HepG2 (cell line): Measurements from ENCODE around the gene PDK2.
A peak's percentile ranks its signal among the peaks of the same experiment; 100 is the strongest.

Source experiments
- MYNN ChIP-seq: sonication (generic); formaldehyde crosslinking; IDR thresholded peaks from 2 replicates; pipeline ENCODE4 v1.4.0; 2020; ENCODE audit warnings: mild to moderate bottlenecking, low read depth, missing genetic modification reagents
- NR3C1 ChIP-seq: sonication (generic); formaldehyde crosslinking; IDR thresholded peaks from 2 replicates; pipeline ENCODE4 v1.4.0; 2020; ENCODE audit warnings: missing genetic modification reagents
- POLR2AphosphoS5 ChIP-seq: IDR thresholded peaks from 2 replicates; pipeline ENCODE4 v1.6.1; 2012; ENCODE audit warnings: low read depth, low read length
- ZNF121 ChIP-seq: sonication (generic); formaldehyde crosslinking; IDR thresholded peaks from 2 replicates; pipeline ENCODE4 v1.5.0; 2020; ENCODE audit warnings: mild to moderate bottlenecking, missing genetic modification reagents
- ZNF30 ChIP-seq: sonication (generic); formaldehyde crosslinking; IDR thresholded peaks from 2 replicates; pipeline ENCODE4 v1.5.0; 2020; ENCODE audit warnings: mild to moderate bottlenecking, missing genetic modification reagents
- TF ChIP-seq, protein P1 (sequence below): sonication (generic); formaldehyde crosslinking; IDR thresholded peaks from 2 replicates; pipeline ENCODE4 v1.8.0; 2022; ENCODE audit warnings: missing genetic modification reagents, mild to moderate bottlenecking, moderate library complexity, borderline replicate concordance
- TF ChIP-seq, protein P2 (sequence below): sonication (generic); formaldehyde crosslinking; IDR thresholded peaks from 2 replicates; pipeline ENCODE4 v1.5.1; 2020; ENCODE audit warnings: mild to moderate bottlenecking, missing genetic modification reagents, moderate library complexity

DNA sequence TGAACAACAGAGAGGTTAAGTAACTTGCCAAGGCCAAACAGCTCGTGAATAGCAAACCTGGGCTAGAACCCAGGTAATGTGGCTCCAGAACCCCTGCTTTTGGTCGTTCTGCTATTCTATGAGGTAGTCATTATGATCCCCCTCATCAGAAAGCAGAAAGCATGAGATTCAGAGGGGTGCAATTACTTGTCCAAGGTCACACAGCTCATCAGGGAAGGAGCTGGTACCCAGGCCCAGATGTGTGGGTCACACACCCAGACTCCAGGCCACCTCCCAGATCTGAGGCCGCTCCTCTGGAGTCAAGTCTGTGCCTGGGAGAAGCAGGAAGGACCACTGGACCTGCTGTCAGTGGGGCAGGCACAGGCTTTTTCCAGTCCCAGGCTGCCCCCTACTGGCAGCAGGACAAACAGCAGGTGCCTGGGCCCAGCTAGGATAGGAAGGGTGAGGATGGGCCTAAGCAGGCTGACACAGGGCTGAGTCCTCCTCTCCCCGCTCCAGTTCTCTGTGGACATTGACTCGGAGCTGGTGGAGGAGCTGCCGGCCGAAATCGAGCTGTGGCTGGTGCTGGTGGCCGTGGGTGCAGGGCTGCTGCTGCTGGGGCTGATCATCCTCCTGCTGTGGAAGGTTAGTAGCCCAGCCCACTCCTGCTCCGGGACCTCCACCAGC, 7.8 kb upstream of the PDK2 start:
- TF ChIP-seq POLR2AphosphoS5: no peak
- peak; percentile 98 for TF ChIP-seq ZNF121 (CRISPR knock-in tag)
- TF ChIP-seq, protein P1, sequence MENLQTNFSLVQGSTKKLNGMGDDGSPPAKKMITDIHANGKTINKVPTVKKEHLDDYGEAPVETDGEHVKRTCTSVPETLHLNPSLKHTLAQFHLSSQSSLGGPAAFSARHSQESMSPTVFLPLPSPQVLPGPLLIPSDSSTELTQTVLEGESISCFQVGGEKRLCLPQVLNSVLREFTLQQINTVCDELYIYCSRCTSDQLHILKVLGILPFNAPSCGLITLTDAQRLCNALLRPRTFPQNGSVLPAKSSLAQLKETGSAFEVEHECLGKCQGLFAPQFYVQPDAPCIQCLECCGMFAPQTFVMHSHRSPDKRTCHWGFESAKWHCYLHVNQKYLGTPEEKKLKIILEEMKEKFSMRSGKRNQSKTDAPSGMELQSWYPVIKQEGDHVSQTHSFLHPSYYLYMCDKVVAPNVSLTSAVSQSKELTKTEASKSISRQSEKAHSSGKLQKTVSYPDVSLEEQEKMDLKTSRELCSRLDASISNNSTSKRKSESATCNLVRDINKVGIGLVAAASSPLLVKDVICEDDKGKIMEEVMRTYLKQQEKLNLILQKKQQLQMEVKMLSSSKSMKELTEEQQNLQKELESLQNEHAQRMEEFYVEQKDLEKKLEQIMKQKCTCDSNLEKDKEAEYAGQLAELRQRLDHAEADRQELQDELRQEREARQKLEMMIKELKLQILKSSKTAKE (CRISPR knock-in tag): no peak
- TF ChIP-seq NR3C1 (CRISPR knock-in tag): no peak
- TF ChIP-seq MYNN: no peak
- no peak for TF ChIP-seq ZNF30 (CRISPR knock-in tag)
- TF ChIP-seq, protein P2, sequence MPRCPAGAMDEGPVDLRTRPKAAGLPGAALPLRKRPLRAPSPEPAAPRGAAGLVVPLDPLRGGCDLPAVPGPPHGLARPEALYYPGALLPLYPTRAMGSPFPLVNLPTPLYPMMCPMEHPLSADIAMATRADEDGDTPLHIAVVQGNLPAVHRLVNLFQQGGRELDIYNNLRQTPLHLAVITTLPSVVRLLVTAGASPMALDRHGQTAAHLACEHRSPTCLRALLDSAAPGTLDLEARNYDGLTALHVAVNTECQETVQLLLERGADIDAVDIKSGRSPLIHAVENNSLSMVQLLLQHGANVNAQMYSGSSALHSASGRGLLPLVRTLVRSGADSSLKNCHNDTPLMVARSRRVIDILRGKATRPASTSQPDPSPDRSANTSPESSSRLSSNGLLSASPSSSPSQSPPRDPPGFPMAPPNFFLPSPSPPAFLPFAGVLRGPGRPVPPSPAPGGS: no peak
